Ureter (tissue), 1 donor: ENCODE data around the gene CPEB3. TPM values are rescaled to one million over a fixed set of nuclear protein-coding genes. Genes with fewer than 3 reads are reported as not detected.
"Not testable (repeated sequence)": the region's sequence is repeated elsewhere in the genome, so short reads cannot be mapped to it uniquely, and the experiment has no call there.

Experiments
- DNase-seq: peaks from one replicate; pipeline ENCODE4 v3.0.0-alpha.2; 2020; ENCODE audit warnings: low spot score
- total RNA-seq: library from RNA; stranded (reverse); gene quantifications from one replicate; pipeline ENCODE4 v1.2.4, GENCODE V29; 2023
- donor health status: DM: yes; HTN: yes; CAD: no.

The CPEB3 gene
- total RNA-seq, 1 donor from 2014 or later: 6.0 TPM

- DNase-seq: no peak
Observed at GRCh38 chr10:92038949-92039348, 251.9 kb downstream of the CPEB3 start.

- DNase-seq: not testable (repeated sequence)
Observed at GRCh38 chr10:92033070-92033469, 257.8 kb downstream of the CPEB3 start.

DNA sequence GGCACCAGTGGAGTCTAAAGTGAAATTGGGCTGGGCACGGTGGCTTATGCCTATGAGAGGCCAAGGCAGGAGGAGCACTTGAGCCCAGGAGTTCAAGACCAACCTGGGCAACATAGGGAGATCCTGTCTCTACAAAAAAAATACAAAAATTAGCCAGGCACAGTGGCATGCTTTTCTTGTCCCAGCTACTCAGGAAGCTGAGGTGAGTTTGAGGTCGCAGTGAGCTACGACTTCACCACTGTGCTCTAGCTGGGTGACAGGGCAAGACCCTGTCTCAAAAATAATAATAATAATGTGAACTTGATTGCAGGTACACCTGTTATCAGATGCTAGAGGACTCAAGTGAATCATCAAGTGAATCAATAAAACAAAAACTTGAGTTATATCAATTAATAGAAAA is 259.3 kb downstream of the CPEB3 start:
- DNase-seq: no peak

DNA sequence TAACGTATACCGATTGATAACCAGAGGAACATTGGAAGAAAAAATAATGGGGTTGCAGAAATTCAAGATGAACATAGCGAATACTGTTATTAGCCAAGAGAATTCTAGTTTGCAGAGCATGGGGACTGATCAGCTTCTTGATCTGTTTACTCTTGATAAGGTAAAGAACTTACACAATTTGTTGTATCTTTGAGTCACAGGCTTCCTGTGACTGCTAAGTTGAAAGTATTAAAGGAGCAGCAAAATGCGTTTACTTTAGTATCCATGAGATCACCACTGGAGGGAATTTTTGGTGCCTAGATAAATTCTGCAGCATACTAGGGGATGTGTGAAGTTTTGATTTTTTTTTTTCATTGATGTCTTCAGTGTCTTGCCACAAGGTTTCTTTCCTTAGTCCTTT is 263.7 kb downstream of the CPEB3 start:
- DNase-seq: no peak

GRCh38 chr10:92025340-92025739 is 265.5 kb downstream of the CPEB3 start:
- DNase-seq: not testable (repeated sequence)

DNA sequence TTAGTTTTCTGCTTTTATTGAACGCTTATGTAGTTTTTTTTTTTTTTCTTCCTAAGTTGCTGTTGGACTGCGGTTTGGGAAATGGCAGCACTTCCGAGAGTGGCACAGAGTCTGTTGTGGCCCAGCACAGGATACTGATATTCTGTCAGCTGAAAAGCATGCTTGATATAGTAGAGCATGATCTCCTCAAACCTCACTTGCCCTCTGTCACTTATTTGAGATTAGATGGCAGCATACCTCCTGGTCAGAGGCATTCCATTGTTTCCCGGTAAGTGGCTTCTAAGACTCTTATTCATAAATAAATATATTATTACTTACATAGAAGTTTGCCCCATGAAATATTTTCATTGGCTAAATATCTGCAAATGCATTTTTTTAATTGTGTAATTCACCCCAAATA is 266.2 kb downstream of the CPEB3 start:
- DNase-seq: no peak

- DNase-seq: no peak
Observed at GRCh38 chr10:92014620-92015019, 276.3 kb downstream of the CPEB3 start.

DNA sequence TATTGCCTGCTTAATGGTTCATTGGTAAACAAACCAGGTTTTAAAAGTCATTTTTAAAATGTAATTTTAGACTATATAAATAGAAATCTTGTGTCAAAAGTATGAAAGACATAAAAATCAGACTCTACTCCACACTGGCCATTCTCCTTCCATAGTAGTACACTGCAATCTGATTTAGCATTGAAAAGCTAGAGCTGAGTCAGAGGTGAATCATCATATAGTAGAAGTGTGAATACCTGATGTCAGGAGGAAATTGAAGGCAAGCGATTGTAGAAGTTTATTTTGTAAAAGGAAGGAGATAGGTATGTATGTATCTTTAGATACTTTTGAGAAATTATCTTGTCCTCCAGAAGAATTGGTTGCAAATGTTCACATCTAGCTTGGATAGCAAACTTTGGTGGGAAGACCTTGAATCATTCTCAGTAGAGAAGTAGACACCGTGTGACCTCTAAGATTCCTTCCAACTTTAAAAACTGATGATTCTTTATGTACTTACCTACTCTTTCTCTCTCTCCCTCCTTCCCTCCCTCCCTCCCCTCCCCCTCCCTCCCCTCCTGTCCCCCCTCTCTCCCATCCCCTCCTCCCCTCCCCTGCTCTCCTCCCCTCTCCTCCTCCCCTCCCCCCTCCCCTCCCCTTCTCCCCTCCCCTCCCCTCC is 279.2 kb downstream of the CPEB3 start:
- DNase-seq: no peak

GRCh38 chr10:92010047-92010735 is 280.7 kb downstream of the CPEB3 start:
- no peak for DNase-seq

DNA sequence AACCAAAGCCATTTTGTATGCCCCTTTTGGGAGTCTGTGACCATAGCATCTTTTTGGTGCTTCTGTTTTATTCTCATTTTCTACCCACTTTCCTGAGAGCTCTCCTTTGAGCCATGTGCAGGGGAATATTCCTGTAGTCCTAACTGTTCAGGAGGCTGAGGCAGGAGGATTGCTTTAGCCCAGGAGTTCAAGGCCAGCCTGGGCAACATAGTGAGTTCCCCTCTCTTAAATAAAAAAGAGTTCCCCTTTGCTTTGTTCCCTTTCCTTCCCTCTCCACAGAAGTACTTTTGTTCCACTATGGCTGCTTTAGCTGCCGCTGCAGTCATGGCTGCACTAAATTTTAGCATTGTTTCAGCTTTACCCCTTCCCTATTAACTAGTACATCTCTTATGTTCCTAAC is 281.4 kb downstream of the CPEB3 start:
- DNase-seq: no peak

GRCh38 chr10:92005978-92006377 is 284.9 kb downstream of the CPEB3 start:
- no peak for DNase-seq

GRCh38 chr10:92003258-92003657 is 287.6 kb downstream of the CPEB3 start:
- DNase-seq: no peak

DNA sequence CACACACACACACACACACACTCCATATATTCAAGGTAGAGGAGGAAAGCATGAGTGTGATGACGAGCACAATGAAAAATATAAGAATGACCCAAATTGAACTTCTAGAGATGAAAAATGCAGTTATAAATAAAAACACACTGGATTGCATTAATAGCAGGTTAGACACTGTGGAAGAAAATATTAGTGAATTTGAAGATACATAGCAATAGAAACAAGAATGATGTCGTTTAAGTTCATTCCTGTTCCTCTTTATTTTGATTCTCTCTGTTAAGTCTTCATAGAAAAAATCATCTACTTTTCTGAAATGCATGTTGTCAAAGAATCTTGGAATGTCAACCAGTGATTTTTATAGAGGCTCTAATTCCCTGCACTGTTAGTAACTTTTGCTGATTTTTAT is 288.9 kb downstream of the CPEB3 start:
- no peak for DNase-seq

DNA sequence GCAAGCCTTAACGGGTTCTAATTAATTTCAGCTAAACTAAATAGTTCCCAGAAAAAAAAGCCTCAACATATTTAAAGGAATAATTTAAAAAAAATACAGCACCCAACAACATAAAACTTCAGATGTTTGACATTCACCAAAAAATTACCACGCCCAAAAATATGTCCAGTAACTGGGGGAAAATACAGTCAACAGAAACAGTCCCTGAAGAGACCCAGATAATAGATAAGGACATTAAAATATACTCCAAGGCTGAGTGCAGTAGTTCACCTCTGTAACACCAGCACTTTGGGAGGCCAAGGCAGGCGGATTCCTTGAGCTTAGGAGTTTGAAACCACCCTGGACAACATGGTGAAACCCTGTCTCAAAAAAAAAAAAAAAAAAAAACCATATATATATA is 289.3 kb downstream of the CPEB3 start:
- DNase-seq: no peak

Other genes with a start within 250 kb of the CPEB3 start
- gene MARCHF5, start 89 bp upstream of the CPEB3 start, total RNA-seq: 34.2 TPM